Hematopoietic multipotent progenitor cell treated with erythropoietin and hydrocortisone succinate and interleukin-3 and kit ligand, for 15 days (in vitro differentiated cells): ENCODE results near the gene C2orf69.
A peak's percentile ranks its signal among the peaks of the same experiment; 100 is the strongest.
"Not testable (repeated sequence)": the region's sequence is repeated elsewhere in the genome, so short reads cannot be mapped to it uniquely, and the experiment has no call there.

ENCODE experiments used
- DNase-seq: peaks from one replicate; pipeline ENCODE4 v3.0.0-alpha.2; 2015; ENCODE audit warnings: low spot score

C2orf69 gene

DNA sequence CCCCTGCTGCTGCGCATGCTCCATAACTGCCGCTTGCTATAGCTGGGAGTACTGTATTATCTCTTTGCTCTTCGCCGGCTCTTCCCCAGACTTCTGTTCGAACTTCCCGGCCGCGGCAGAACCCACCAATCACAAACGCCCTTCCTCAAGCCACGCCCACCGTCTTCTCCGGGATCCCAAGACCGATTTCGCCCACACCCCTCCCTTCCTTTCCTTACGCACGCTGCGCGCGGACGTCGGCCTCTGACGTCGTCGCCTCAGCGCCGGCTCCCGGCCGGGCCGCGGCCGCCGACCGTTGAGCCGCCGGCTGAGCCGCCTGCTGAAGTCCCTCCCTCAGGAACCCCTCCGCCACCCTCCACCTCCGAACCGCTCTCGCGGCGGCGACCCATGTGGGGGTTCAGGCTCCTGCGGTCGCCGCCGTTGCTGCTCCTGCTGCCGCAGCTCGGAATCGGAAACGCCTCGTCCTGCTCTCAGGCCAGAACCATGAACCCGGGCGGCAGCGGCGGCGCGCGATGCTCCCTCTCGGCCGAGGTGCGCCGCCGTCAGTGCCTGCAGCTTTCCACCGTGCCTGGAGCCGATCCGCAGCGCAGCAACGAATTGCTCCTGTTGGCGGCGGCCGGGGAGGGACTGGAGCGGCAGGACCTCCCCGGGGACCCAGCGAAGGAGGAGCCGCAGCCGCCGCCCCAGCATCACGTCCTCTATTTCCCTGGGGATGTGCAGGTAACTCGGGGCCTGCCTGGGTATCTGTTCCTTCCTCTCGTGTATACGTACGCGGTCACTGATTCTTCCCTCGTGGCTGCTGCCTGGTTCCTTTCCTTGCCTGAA lies at the start of gene C2orf69:
C2orf69 (plus strand) TSS at position 242 of the 825 bp plus-strand sequence; CDS start at position 388, 146 bp downstream.
- peak; percentile 97 for DNase-seq

DNA sequence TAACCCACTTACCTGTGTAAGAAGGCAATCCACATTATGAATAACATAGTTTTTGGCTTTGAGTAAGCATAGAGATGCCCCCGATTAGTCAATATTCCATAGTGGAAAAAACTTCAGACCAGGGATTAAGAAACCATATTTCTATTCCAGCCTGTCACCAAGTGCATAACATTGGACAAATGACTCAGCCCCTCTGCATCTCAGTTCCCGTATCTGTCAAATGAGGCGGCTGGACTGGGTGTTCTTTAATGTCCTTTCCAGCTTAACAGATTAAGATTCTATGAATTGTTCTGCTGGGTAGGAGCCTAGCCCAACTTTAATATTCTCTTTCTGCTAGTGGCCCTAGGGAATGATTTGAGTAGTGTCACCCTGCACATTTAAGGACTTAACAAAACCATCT lies 48.3 kb upstream of the C2orf69 start:
- DNase-seq, result no peak

GRCh38 chr2:199865905-199866304 lies 45.2 kb upstream of the C2orf69 start:
- DNase-seq, result no peak

DNA sequence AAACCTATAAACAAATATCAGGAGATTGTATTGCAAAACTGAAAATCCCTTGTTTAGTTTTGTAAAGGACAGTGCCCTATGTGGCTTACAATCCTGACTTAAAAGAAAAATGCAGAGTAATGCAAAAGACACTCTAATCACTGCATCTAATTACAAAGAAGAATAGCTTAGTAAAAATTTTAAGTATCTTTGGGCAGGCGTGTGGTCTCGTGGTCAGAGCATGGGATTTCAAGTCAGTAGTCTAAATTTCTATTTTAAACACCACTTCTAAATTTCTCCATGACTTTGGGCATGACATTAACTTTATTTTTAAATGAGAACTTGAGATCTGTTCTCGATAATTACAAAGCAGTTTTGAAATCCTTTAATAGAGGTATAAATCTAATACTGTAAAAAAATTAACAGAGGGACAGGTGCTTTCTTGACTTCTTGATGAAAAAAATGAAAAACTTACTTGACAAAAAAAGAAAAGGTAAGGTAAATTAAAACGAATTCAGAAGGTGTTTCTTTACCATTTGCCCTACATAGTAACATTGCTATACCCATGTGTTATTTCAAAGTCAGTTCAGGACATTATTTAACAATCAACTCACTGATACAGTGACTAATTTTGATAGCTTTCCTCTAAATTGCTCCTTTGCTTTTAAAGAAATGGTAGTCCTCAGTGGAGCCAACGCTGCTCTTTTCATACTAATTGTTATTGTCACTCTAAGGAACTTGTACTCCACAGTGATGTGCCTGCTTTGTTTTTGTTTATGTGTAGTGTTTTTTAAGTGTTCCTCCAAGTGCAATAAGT lies 42.5 kb upstream of the C2orf69 start:
- no peak for DNase-seq

DNA sequence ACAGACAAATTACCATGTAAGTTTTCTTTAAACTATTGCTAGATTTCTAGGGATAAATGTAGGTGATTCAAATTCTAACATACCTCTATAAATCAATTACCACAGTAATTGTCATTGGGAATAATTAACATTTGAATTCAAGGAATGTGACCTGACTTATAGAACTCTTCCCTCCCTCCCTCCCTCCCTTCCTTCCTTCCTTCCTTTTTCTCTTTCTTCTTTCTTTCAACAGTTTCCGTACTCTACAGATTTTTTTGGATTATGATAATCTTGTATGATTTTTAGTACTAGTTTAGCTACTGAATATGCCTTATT lies 41.9 kb upstream of the C2orf69 start:
- no peak for DNase-seq

- DNase-seq, result no peak
Observed at GRCh38 chr2:199869653-199870052, 41.4 kb upstream of the C2orf69 start.

GRCh38 chr2:199870581-199870980 lies 40.5 kb upstream of the C2orf69 start:
- no peak for DNase-seq

- no peak for DNase-seq
Observed at GRCh38 chr2:199874209-199874608, 36.9 kb upstream of the C2orf69 start.

DNA sequence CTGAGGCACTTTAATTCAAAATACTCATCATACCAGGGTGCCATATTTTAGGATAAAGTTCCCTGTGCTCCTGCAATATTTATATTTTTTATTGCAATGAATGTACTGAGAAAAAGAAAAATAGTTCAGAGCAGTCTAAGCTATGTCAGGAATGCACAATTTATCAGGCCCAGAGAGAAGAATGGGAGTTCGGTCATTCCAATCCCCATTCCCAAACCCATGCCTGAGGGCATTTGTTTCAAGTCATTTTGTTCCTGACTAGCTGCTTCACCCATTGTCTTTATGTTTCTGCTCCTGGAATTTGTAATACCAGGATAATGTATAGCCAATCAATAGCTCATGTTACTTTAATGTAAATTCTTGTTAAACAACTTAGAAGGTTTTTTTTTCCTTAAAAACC lies 35.7 kb upstream of the C2orf69 start:
- no peak for DNase-seq

DNA sequence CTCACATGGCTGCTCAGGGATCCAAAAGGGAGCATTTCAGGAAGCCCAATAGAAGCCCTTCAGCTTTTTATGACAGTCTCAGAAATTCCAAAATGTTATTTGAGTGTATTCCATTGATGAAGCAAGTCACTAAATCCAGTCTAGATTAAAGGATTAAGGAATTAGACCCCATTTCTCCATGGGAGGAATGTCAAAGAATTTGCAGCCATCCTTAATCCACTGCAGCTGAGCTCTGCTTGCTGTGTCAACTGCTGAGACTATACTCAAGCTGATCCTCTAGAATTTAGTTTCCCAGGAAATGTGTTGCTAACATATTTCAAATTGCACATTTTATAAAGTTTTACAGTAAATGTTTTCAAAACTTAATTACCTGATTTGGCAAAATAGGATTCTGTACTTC lies 28.4 kb upstream of the C2orf69 start:
- no peak for DNase-seq

DNA sequence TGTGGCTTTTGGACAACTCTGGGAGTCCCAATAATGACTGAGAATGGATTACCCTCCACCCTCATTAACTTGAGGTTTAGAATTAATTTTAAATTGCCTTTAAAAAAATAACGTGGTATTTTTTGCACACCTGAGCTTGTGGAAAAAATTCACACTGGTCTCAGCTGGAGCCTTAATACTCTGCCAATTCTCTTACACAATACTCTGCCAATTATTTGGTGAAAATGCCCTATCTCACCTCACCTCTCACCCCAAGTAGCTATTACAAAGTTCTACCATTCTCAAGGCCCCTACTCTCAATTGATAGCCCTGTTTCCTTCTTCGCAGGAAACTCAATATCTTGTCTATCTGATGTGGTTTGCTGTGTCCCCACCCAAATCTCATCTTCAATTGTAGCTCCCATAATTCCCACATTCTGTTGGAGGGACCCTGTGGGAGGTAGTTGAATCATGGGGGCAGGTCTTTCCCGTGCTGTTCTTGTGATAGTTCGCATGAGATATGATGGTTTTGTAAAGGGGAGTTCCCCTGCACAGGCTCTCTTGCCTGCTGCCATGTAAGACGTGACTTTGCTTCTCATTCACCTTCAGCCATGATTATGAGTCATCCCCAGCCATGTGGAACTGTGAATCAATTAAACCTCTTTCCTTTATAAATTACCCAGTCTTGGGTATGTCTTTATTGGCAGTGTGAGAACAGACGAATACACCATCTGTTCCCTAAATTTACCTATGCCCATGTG lies 27.4 kb upstream of the C2orf69 start:
- DNase-seq, result no peak

- no peak for DNase-seq
Observed at GRCh38 chr2:199895406-199895805, 15.7 kb upstream of the C2orf69 start.

GRCh38 chr2:199896617-199897016 lies 14.5 kb upstream of the C2orf69 start:
- DNase-seq, result no peak

- no peak for DNase-seq
Observed at GRCh38 chr2:199901942-199902341, 9.2 kb upstream of the C2orf69 start.

DNA sequence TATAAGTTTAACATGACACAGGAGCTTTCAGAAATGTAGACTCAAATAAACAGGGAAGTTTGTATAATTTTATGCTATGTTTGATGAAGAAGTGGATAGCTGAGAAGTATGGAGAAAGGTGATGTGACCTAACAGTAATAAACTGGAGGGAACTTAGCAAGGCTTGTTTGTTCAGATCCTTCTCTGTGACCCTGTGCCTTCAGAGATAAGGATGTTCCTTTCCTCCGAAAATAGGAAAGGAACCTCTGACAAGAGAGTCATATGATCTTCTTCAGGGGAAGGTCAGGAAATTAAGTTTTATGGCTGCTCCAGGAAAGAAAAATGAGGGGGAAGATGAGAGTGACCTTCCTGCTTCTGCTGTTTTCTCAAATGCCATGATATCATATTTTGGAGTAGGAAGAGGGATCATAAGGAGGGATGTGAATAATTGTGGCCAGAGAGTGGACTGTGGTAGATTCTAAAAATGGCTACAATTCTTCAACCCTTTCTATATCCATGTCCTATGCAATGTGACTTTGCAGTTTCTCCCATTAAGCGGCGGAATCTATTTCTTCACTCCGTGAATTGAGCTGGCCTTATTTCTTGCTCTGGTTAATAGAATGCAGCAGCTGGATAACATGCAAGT lies 8.5 kb upstream of the C2orf69 start:
- DNase-seq, result no peak

GRCh38 chr2:199903111-199903510 lies 8.0 kb upstream of the C2orf69 start:
- DNase-seq, result no peak

DNA sequence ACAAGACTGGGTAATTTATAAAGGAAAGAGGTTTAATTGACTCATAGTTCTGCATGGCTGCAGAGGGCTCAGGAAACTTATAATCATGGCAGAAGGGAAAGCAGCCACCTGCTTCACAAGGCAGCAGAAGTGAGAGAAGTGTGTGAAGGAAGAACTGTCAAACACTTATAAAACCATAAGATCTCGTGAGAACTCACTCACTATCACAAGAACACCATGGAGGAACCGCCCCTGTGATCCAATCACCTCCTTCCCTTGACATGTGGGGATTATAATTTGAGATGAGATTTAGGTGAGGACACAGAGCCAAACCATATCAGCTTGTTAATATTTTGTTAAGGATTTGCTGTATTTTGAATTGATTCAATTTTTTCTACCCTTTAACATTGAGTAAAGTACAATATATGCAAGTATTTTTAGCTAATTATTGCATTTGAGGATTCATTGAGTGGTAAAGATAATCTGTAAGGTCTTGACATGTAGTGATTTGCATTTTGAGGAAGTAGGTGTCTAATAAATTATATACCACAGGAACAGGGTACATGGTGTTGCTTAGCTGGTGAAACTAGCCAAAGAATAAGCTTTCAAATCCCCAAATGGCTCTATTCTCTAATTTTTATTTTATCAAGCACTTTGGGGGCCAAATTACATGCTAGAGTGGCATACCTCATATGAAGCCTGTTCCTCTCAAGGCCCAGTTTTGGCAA lies 3.9 kb upstream of the C2orf69 start:
- no peak for DNase-seq

DNA sequence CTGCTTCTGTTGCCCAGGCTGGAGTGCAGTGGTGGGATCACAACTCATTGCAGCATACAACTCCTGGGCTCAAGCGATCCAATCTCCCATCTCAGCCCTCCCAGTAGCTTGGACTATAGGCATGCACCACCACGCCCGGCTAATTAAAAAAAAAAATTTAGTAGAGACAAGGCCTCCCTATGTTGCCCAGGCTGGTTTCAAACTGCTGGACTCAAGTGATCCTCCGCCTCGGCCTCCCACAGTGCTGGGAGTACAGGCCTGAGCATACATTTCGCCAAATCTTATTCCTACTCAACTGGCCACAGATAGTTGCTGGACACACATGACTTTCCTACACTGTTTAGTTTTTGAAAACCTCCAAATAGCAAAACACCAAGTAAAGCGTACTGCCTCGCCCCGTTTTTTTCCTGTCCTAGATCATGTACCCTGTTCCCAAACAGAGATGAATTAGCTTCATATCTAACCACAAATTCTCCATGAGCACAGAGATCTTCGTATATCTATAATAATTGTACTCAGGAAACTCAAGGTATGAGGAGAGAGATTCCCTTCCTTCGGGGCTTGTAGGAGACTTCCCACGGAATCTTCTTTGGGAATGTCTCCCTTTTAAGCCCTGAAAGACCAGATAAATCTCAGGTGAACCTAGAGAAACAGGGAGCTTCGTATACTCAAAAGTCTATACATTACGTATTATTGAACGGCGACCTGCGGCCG lies 598 bp upstream of the C2orf69 start:
- no peak for DNase-seq

GRCh38 chr2:199911877-199912161 lies 726 bp downstream of the C2orf69 start:
- no peak for DNase-seq

GRCh38 chr2:199912553-199913114 lies 1.5 kb downstream of the C2orf69 start:
- DNase-seq, result not testable (repeated sequence)
